ENCODE results near the gene GLI2. TPM values are rescaled to one million over a fixed set of nuclear protein-coding genes. Genes with fewer than 3 reads are reported as not detected.

Gene GLI2
- total and polyA plus RNA-seq, 7 donors, result 0.23 to 6.4 (median 2.1) TPM

DNA sequence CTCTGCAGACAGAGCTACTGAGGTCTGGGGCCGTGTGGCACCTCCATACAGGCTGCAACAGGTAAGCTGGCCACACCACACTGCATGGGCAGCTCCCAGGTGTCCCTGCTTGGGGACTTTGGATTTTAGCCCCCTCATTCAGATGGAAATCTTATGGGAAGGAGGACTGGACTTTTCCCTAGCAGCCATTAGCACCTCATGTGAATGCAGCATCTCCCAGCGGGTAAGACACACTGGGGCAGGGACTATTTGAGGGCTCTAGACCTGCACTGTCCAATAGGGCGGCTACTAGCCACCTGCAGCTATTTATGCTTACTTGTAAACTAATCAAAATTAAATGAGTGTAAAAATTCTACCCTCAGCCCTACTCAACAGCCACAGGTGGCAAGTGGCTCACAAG lies 34.2 kb upstream of the GLI2 start:
- TF ChIP-seq EP300 (IDR thresholded peaks at IDR 0.05) (no peak), POLR2A (IDR thresholded peaks at IDR 0.05) (no peak), POLR2AphosphoS5 (IDR thresholded peaks at IDR 0.05) (no peak)
- Histone ChIP-seq H3K9me3 (no peaks in the 10 kb centered on the region), H3K4me3 (no peak overlapping the region), H3K27me3 (no peaks in the 10 kb centered on the region), H3K36me3 (no peaks in the 10 kb centered on the region), H3K4me1 (no peaks in the 10 kb centered on the region), H3K27ac (no peak overlapping the region)
- intact Hi-C loops (cut with DNase I), result no loop called here
- DNase-seq, result no peak
- 59 to 65% methylated on average over 3 of the region's 3 CpGs for WGBS, 2 donors

DNA sequence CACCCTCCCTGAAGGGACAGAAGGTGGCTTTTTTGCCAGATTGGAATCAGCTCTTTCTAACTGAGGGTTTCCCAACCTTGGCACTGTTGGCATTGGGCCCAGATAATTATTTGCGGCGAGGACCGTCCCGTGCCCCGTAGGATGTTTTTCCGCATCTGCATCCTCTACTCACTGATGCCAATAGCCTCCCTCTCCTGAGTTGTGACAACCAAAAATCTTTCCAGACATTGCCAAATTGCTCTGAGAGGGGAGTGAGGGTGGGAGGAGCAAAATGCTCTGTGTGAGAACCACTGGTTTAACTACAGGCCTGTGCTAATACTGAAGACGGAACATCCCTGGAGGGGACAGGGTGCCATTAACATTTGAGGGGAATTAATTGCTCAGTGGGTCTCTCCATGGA lies 33.6 kb upstream of the GLI2 start:
- Histone ChIP-seq H3K4me3 (no peak overlapping the region), H3K27ac (no peak overlapping the region), H3K27me3 (no peaks in the 10 kb centered on the region), H3K36me3 (no peaks in the 10 kb centered on the region), H3K9me3 (no peaks in the 10 kb centered on the region), H3K4me1 (no peaks in the 10 kb centered on the region)
- WGBS, 2 donors, result 34 to 79% methylated on average over 7 of the region's 7 CpGs
- intact Hi-C loops (cut with DNase I), result no loop called here
- TF ChIP-seq, protein P1, sequence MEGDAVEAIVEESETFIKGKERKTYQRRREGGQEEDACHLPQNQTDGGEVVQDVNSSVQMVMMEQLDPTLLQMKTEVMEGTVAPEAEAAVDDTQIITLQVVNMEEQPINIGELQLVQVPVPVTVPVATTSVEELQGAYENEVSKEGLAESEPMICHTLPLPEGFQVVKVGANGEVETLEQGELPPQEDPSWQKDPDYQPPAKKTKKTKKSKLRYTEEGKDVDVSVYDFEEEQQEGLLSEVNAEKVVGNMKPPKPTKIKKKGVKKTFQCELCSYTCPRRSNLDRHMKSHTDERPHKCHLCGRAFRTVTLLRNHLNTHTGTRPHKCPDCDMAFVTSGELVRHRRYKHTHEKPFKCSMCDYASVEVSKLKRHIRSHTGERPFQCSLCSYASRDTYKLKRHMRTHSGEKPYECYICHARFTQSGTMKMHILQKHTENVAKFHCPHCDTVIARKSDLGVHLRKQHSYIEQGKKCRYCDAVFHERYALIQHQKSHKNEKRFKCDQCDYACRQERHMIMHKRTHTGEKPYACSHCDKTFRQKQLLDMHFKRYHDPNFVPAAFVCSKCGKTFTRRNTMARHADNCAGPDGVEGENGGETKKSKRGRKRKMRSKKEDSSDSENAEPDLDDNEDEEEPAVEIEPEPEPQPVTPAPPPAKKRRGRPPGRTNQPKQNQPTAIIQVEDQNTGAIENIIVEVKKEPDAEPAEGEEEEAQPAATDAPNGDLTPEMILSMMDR (IDR thresholded peaks at IDR 0.05), result no peak
- TF ChIP-seq POLR2AphosphoS5 (IDR thresholded peaks at IDR 0.05) (no peak), EP300 (IDR thresholded peaks at IDR 0.05) (no peak)
- DNase-seq, result peak; percentile 21

DNA sequence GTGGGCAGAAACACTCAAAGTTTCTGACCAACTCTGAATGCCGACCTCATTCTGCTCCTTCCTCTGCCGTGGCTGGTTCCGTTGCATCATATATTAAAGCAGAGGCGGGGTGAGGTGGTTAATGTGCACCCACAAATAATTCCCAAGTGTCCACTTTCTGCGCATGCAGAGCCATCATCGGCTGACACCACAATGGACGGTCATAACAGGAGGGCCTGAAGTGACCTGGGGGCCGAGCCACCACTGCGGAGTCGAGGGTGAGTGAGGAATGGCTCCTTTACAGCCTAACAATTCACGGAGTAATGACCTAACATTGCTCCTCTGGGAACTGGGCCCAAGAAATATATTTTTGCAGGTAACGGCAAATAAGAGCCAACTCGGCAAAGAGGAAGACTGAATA lies 32.9 kb upstream of the GLI2 start:
- Histone ChIP-seq H3K4me3 (no peak overlapping the region), H3K9me3 (no peaks in the 10 kb centered on the region), H3K27me3 (no peaks in the 10 kb centered on the region), H3K27ac (no peak overlapping the region), H3K36me3 (no peaks in the 10 kb centered on the region), H3K4me1 (no peaks in the 10 kb centered on the region)
- DNase-seq, result peak; percentile 40
- 83 to 85% methylated on average over 13 of the region's 13 CpGs for WGBS, 2 donors
- intact Hi-C loops (cut with DNase I), result no loop called here
- TF ChIP-seq EP300 (IDR thresholded peaks at IDR 0.05), result no peak
- no peak for TF ChIP-seq POLR2A (IDR thresholded peaks at IDR 0.05)
- TF ChIP-seq, protein P1 (IDR thresholded peaks at IDR 0.05), result no peak
- no peak for TF ChIP-seq POLR2AphosphoS5 (IDR thresholded peaks at IDR 0.05)

DNA sequence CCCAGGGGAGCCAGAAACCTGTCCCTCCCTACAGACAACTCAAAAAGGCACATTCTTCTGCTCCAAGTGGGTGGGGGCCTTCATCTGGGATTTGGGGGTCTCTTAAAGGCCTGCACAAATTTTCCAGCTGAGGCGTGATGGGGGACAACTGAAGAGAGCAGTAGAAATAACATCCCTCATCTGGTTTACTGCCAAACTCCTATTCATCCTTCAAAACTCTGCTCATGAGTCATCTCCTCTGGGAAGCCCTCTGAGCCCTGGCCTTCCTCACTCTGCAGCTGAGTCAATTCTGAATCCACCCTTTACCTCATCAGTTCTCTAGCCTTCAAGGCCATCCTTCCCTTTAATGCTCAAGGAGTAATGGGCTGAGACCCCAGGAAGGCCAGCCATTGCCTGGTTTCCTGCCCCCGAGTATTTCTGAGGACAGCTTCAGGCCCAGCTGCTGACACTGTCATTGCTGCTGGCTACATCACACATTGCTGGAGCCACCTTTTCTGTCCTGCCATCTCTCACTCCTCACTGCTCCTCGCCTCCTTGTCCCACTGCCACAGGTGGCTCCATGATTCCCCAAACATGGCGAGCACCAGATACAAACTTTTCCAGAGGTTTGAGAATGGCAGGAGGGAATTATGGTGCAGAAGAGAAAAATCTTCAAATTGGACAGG lies 32.2 kb upstream of the GLI2 start:
- intact Hi-C loops (cut with DNase I), result no loop called here
- no peaks in the 10 kb centered on the region for H3K27me3 ChIP-seq
- H3K4me3 ChIP-seq, result no peak overlapping the region
- H3K27ac ChIP-seq, result no peak overlapping the region
- H3K4me1 ChIP-seq, result no peaks in the 10 kb centered on the region
- no peaks in the 10 kb centered on the region for H3K36me3 ChIP-seq
- DNase-seq, result peak; percentile 34
- H3K9me3 ChIP-seq, result no peaks in the 10 kb centered on the region
- WGBS, 2 donors, result 82 to 83% methylated on average over 4 of the region's 4 CpGs
- no peak for TF ChIP-seq POLR2A (IDR thresholded peaks at IDR 0.05)
- TF ChIP-seq EP300 (IDR thresholded peaks at IDR 0.05), result no peak
- TF ChIP-seq POLR2AphosphoS5 (IDR thresholded peaks at IDR 0.05), result no peak
- TF ChIP-seq, protein P1 (IDR thresholded peaks at IDR 0.05), result no peak

DNA sequence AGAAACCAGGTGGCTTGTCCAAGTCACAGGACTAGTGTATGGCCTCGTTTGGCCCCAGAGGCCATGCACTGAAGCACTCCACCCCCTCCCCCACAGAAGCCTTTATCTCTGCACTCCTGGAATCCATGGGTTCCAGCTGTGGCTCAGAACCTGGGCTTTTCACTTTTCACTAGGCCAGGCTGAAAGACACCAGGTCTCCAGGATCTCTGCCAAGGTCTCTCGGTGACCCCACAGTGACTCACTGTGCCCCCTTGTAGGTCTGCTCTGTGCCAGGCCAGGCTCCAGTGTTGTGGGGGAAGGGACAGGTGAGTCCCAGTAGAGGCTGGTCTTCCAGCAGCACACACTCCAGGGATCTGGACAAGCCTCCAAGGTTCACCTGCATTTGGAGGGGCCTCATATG lies 31.0 kb upstream of the GLI2 start:
- DNase-seq, result peak; percentile 30
- H3K4me3 ChIP-seq, result no peak overlapping the region
- H3K36me3 ChIP-seq, result no peaks in the 10 kb centered on the region
- no peak for TF ChIP-seq POLR2A (IDR thresholded peaks at IDR 0.05)
- no peak for TF ChIP-seq POLR2AphosphoS5 (IDR thresholded peaks at IDR 0.05)
- TF ChIP-seq, protein P1 (IDR thresholded peaks at IDR 0.05), result no peak
- no peak for TF ChIP-seq EP300 (IDR thresholded peaks at IDR 0.05)
- no peak overlapping the region for H3K27ac ChIP-seq
- intact Hi-C loops (cut with DNase I), result no loop called here
- 62 to 75% methylated on average over 2 of the region's 2 CpGs for WGBS, 2 donors
- no peaks in the 10 kb centered on the region for H3K9me3 ChIP-seq
- H3K4me1 ChIP-seq, result no peaks in the 10 kb centered on the region
- H3K27me3 ChIP-seq, result no peaks in the 10 kb centered on the region
